Middle frontal gyrus (tissue), 1 donor: Measurements from ENCODE around the gene IGFBP7.

ENCODE experiments used
- DNase-seq: peaks from one replicate; pipeline ENCODE4 v3.0.0-alpha.2; 2015; ENCODE audit warnings: low spot score; ENCODE audit errors: extremely low spot score

Gene IGFBP7

DNA sequence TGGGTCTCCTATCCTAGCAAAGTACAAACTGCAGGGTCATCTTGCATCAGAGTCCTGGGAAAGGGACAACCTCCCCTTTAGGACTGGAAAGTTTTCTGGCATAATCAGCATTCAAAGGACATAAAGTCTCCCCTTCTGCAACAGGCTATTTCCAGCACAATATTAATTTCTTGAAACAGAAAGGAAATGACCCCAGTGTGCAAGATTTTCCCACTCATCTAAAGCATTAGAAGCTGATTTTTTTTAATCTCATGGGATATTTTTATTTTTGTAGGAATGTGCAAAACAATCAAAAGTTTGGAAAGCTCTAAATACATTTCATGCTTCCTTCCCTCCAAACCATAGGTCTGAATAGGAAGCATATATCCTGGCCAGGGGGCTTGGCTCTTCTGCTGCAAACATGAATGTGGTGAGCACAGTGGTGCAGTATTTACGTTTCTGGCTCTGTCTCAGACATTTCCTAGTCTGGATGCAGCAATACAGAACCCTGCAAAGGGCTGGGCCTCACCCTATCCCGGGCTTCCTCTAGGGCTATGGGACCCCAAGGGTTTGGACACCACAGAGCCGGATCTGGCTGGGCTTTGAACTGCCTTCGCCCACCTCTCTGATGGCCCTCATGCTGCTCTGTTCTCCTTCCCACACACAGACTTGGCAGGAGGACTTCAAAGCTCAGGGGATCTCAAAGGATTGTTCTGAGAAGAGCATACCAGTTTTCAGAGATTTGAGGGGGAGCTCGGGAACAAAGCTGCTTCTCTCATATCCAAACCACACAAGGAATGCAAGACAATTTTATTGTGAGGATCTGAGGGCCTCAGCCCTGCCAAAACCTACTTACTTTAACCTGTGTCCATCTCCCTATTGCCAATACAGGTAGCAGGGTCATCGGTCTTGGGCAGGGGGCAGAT is 66.6 kb downstream of the IGFBP7 start:
- no peak for DNase-seq

DNA sequence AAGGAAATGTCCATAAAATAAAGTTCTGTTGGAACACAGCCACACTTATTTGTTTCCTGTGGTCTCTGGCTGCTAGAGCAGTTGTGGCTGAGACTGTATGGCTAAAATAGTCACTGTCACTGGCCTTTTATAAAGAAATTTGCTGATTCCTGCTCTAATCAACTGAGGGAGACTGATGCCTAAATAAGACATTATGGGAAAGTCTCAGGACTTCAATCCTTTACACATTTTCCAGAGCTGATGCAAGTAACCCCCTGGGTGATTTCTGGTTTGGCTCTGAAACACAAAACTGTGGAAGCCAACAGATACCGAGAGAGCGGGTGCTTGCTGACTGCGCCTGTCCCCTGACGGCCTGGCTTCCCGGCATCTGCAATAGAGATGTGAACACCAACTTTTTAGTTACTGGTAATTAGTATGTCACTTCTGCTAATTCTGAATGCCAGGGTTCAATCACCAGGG is 67.4 kb downstream of the IGFBP7 start:
- DNase-seq: no peak

DNA sequence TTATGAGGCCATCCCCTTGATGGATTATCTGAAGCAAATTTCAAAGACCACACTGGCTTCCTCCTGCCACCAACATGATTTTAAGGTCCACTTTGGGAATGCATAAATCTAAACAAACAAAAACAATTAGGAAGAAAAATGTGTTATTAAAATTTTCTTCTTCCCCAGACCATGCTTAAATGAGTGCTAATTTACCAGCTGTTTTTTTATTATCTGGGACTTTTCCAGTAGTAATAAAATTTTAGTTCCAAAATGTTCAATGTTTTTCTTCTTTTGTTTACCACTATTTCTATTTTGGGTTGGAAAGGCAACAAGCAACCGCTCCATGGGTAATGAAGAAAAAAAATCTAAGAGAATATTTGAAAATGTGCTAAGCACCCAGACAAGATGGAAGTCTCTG is 69.2 kb downstream of the IGFBP7 start:
- no peak for DNase-seq

DNA sequence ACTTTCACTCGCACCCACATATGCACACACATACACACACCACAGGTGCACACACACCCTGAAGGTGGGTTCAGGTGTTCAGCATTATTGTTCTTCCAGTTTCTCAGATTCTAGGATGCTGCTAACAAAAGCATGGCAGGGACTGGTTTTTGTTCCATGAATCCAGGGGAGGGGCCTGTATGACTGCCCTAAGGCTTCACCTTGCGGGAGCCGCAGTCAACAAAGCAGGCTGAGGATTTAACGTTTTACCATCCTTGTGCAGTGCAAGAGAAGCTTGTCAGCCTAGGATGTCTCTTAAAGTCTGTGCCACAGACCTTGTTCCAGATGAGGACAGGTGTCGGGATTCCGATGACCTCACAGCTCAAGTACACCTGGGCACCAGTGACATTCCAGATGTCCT is 69.7 kb downstream of the IGFBP7 start:
- no peak for DNase-seq

DNA sequence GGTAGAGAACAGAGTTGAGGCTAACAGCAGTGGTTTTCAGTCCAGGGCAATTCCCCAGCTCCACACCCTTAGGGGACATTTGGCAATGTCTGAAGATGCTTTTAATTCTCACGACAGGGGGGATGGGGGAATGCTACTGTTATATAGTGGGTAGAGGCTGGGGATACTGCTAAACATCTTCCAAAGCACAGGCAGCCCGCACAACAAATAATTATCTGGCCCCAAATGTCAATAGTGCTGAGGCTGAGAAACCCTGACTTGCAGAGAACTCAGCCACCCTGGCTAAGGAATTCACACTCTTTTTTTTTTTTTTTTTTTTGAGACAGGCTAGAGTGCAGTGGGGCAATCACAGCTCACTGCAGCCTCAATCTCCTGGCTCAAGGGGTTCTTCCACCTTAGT is 70.8 kb downstream of the IGFBP7 start:
- DNase-seq: no peak

DNA sequence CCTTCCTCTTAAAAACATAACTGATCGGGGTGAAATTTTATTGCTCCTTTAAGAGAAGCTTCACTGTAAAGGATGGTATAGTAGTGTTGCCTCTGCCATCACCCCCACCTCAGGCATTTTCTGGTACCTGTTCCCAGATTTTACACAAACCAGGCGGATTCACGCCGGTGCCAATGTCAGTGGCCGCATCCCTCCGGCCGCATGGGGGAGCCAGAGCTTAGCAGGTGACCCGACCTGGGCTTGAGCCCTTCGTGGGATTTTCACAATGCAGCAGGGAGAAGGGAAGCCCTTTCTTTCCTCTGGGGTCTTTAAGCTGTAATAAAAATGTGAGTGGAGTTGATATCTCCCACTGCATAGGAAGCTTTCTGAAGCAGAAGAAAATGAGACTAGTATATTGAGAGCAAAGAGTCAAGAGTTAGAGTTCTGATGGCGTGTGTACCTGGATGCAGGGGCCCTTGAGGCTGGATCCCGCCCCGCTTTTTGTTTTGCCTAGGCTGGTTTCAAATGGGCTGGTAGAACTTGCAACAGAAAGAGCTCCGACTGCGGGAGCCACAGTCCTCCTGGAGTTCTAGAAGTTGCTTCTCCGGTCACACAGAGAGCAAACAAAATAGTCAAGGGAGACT is 72.1 kb downstream of the IGFBP7 start:
- peak; percentile 18 for DNase-seq

DNA sequence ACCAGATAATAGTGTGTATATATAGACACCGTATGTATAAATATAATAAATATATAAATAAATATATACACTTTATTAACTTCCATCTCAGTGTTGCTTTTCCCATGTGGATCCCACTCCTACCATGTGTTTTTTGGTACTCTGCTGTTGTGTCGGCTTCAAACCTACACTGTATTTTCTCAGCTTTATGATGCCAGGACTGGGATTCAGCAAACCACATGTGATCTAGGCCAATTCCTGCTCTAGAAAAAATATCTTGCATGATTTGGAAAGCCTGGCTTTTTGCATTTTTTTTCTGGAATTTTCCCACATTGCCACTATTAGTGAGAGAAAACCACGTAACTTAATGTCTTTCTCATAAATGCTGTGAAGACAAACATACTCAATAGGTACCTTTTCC is 75.7 kb downstream of the IGFBP7 start:
- DNase-seq: no peak

DNA sequence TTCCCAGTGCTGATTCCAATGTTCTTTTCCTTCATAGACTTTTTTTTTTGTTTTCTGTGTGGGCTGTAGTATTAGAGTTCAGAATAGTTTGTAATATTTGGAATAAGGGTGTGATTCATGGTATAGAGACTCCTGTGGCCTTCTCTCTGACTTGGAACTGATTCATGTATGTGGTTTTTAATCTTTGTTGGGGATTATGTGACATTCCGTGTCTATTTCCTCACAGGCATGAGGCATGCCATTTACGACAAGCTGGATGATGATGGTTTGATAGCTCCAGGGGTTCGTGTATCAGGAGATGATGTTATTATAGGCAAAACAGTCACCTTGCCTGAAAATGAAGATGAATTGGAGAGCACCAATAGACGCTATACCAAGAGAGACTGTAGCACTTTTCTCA is 87.1 kb downstream of the IGFBP7 start:
- DNase-seq: no peak

DNA sequence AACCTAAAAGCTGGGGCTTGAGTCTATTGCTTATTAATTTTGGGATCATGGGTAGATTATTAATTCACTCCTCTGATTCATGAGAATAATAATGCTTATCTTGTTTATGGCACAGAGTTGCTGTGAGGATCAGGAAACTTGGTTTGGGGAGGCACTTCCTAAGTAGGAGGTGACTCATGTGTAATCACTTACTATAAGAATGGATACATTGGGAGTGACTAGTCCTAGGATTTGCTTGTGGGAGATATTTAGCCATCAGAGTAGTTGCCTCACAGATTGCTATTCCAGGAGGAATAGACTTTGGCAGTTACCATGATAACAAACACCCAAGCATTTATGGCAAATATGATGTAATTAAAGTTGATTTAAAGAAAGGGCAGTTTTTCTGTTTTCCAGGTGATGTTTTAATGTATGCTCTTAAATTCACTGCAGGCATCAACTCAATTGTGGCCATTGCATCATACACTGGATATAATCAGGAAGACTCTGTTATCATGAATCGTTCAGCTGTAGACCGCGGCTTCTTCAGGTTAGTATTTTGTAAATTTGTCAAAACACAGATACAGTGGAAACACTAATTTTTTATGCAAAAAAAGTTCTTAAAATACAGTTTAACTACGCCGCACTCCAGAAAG is 89.6 kb downstream of the IGFBP7 start:
- no peak for DNase-seq

DNA sequence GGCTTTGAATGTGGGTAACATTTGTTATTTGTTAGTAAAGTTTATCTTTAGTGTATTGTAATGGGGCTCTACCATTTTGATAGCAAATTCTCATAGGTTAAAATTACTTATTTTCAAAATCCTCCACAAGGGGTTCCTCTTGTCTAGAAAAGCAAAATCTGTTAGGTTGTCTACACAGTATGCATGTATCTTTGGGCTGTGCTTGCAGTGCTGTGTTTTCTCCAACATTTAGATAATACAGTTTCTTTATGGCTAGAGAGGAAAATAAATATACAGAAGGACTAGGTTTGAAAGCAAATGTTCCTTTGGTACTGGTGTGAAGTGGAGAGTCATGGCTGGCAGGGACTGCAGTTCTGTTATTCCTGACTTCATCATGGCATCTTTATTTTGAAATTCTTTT is 91.2 kb downstream of the IGFBP7 start:
- DNase-seq: no peak

DNA sequence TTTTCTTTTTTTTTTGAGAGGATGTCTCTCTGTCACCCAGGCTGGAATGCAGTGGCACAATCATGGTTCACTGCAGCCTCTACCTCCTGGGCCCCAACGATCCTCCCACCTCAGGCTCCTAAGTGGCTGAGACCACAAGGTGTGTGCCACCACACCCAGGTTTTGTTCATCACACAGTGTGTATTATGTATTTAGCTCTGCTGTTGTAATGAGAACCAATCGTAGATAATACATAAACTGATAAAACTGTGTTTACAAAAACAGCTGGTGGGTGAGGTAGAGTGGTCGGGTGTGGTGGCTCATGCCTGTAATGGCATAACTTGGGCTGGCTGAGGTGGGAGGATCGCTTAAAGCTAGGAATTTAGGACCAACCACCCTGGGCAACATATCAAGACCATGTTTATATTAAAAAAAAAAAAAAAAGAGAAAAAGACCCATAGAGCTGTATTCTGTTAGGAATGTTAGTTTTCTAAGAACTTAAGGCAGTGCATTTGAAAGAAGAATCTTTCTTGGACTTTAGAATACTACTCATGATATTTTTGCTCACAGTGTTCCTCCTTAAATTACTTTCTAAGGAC is 96.6 kb downstream of the IGFBP7 start:
- DNase-seq: no peak

DNA sequence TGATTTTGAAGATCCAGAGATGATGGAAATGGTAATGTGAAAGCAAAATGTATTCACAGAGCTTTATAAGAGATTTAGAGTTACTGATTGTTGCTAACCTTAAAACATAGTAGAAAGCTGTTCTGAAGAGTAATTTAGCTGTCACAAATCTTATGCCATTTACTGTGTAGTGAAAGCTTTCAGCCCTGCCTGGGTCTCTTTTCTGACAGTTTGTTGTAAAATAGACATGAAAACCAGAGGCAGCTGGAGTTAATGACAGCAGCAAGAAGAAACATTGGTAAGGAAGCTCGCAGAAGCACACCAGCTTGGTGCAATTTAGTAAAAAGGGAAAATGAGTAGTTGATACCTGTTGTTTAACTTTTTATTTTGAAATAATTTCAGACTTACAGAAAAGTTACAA is 110.4 kb downstream of the IGFBP7 start:
- no peak for DNase-seq

DNA sequence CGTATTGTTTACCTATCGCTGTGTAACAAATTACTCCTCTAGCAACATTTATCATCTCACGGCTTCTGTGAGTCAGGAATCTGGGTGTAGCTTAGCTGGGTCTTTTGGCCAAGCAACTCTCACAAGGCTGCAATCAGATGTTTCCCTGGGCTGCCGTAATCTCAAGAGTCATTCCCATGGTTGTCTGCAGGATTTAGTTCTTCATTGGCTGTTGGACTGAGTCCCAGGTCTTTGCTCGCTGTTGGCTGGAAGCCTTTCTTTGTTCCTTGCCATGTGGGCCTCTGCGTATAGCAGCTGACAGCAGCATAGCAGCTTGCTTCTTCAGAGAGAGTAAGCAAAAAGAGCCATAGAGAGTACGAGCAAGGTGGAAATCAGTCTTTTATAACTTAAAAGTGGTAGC is 114.7 kb downstream of the IGFBP7 start:
- peak; percentile 78 for DNase-seq

DNA sequence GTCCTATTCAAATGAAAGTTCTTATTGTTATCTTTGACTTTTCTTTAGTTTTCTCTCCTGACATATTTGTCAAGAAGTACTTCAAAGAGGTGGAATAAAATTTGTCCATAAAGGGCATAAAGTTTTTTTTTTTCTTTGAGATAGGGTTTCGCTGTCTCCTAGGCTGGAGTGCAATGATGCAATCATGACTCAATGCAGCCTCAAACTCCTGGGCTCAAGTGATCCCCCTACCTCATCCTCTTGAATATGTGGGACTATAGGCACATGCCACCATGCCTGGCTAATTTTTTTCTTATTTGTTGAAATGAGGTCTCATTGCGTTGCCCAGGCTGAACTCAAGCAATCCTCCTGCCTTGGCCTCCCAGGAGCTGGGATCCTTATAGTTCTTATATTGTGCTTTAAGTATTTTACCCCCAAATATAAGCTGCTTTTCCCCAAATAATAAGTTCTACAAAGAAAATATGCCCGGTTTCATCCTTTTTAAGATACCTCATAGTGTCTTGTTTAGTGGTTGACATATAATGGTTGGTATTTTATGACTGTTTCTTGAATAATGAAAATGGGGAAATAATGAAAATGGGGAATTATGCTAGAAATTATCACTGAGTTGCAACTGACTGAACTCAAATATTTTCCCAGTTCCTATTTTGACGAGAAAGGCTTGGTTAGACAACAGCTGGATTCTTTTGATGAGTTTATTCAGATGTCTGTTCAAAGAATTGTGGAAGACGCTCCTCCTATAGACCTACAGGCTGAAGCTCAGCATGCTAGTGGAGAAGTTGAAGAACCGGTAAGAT is 119.9 kb downstream of the IGFBP7 start:
- no peak for DNase-seq

DNA sequence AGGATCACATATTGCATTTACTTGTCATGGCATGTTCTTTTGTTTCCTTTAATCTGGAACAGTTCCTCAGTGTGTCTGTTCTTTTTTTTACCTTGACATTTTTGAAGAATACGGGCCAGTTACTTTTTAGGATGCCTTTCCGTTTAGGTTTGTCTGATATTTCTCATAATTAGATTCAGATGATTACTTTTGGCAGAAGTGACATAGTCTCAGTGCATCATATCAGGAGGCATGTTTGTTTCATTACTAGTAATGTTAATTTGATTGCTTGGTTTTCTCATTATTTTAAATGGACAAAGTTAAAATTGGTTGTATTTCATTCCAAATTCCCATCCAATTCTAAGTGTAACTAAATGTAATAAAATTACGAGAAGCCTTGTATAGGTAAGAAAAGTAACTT is 123.2 kb downstream of the IGFBP7 start:
- no peak for DNase-seq

DNA sequence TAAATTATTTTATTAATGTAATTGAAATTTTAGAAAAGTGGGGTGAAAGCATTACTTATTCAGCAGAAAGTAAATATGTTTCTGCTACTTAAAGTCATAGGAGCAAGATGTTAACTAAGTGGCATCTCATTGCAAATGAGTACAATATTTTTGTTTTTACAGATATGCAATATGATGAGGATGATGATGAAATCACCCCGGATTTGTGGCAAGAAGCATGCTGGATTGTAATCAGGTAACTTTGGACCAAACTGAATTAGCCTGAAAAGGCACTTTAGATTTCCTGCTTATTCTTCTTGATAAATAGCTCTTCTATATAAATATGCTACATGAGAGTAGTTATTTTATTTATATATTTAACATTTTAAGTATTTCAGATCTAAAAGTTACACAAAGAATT is 124.0 kb downstream of the IGFBP7 start:
- DNase-seq: no peak

DNA sequence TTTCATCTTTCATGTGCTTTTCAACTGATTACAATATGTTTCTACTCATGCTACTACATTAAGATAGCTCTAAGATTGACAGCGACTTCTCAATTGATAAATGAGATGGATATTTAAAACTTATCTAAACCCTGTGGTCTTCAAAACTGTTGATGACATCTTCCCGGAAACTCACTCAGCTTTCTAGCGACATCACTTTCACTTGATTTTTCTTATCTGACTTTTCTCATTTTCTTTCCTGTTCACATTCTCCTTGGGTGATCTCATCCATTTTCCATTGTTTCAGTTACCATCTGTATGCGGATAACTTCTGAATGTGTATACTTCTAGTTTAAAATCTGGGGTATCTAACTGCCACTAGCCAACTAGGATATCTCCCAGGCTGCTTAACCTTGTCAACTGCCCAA is 128.4 kb downstream of the IGFBP7 start:
- no peak for DNase-seq
